DMS79 (cell line): ENCODE data around the gene JAKMIP3.

ENCODE experiments used
- DNase-seq: peaks from one replicate; lab custom pipeline; 2025; lab: John Stamatoyannopoulos, UW

The JAKMIP3 gene

DNA sequence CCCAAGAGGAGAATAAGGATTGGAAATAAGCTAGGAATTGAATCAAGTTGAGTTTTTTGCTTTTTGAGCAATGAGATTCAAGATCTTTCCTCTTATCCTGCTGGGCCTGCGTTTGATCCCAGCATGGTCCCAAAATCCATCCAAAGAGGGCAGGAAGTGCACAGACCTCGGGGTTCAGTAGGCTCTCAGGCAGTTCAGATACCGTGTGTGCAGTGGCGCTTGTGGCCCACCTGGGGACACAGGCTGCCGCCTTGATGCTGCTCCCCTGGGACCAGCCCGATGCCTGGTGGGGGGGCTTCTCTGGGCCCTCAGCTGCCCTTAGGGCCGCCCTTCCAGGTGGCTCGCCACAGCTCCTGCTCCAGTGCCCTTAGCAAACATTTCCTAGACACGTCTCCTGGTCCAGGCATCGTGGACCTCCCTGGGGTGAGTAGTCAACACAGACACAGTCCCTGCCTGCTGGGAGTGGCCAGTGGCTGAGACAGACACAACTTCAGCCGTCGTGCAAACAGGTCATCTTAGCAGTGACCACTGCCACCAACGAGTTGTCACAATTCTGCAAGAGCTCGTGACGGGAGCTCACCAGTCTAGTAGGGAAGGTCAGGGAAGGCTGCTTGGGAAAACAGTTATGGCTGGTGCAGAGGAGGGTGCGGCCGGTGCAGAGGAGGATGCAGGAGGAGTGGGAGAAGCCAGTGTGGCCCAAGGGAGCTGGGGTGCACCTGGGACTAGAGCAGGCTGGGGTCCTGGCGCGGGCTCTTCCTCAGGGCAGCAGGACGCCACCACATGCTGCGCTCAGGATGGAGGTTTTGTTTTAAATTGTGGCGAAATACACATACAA is 21.7 kb upstream of the JAKMIP3 start:
- no peak for DNase-seq

DNA sequence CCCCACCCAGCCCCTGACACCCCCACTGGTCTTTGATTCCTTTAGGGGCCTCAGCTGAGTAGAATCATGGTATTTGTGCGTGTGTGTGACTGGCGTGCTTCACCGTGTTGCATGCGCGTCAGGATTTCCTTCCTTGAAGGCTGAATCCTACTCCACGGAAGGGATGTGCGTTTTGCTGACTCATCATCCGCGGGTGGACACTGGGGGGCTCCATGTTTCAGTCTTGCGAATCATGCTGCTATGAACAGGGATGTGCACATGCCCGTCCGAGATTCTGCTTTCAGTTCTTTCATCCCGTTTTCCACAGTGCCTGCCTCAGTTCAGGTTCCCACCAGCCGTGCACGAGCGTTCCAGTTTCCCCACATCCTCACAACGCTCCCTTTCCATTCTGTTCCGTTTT is 20.9 kb upstream of the JAKMIP3 start:
- no peak for DNase-seq

DNA sequence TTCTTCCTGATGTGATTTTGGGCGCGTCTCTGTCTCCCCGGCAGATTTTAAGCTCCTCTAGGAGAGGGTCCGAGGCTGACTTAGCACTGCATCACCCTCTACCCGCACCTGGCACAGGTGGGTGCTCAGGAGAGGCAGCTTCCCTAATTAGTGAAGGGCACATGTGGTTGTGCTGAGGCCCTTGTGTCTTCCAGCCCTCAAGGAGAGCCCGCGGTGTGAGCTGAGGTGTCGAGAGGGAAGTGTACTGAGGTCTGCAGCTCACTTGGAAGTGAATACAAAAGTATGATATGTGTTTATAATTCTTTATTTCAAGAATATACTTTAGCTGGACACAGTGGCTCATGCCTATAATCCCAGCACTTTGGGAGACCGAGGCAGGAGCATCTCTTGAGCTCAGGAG is 20.4 kb upstream of the JAKMIP3 start:
- DNase-seq = no peak

DNA sequence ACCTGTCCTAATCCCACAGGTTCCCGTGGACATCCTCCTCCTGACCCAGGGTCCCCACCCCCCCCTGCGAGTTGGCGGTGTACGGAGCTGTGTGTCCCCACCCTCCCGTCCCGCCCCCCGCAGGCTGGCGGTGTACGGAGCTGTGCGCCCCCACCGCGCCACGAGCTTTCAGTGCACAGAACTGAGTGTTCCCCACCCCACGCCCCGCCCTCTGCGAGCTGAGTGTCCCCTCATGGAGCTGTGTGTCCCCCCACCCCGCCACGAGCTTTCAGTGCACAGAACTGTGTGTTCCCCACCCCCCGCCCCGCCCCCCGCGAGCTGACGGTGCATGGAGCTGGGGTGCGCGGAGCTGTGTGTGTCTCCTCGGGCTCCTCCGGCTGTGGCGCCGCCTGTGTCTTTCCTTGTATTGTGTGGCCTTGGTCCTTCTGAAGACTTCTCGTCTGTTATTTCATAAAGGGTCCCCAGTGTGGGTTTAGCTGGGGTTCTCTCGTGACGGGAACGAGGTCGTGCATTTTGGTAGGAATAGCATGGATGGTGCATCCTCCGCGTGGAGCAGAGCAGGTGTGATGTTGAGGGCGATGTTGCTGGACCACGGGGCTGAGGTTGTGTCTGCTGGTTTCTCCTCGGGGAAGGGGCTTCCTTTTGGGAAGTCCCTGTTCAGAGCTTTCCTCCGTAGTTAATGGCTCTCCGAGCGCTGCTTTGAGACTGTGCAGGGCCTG is 18.0 kb upstream of the JAKMIP3 start:
- DNase-seq = no peak

DNA sequence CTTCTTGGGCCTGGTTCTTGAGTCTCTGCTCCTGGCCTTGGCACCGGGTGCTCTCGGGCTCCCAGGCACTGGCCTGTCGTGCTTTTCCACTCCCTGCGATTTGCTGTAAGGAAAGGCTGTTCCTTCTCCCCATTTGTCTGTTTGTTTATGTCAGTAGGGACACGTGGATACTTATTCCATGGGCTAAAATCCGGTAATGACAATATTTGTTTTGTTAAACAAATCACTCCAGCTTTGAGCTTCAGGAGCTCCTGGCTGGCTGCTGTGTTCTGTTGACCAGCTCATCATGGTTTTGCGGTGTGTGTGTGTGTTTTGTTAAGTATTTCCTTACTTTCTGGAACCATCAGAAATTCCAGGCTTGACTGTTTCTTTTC is 17.5 kb upstream of the JAKMIP3 start:
- no peak for DNase-seq

DNA sequence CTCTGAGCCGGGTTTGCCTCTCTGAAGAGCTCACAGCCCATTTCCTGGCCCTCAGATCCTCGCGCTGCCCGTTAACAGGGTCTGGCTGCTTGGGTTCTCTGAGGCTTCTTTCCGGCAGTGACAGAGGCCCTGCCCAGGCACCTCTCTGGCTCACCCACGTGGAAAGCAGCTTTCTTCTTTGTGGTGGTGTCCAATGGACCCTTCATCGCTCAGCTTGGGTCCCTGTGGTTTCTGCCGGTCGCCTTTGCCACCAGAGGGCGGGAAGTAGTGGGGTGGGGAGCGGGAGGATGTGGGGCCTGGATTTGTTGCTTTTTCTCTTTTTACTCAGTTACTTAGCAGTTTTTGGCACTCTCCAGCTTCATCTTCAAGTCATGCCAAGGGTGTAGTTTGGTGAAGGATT is 15.6 kb upstream of the JAKMIP3 start:
- no peak for DNase-seq

DNA sequence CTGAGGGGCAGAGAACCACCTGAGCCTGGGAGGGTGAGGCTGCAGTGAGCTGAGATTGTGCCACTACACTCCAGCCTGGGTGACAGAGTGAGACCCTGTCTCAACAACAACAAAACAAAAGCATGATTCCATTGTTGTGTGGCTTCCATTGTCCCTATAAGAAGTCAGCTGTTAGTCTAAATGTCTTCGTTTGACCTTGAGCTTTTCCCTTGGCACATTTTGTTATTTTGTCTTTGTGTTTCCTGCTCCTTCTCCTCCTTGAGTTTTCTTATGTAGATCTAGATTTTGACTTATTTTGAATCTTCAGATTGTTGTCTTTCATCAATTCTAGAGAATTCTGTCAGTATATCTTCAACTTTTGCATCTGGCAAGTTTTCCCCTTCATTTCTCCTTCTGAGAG is 13.6 kb upstream of the JAKMIP3 start:
- no peak for DNase-seq

DNA sequence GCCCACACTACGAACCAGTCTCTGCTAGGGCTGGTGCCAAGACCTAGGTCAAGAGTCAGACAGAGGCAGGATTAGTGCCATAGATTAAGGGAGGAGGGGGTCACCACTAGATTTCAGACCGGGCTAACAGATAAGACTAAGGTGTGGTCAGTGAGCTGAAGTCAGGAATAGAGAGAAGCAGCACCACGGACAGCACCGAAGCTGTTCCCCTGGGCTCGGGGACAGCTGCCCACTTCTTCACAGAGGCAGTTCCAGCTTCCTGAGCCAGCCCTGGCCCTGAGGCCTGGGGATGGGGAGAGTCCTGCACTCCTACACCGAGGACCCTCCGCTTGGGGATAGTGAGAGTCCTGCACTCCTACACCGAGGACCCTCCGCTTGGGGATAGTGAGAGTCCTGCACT is 11.2 kb upstream of the JAKMIP3 start:
- no peak for DNase-seq

DNA sequence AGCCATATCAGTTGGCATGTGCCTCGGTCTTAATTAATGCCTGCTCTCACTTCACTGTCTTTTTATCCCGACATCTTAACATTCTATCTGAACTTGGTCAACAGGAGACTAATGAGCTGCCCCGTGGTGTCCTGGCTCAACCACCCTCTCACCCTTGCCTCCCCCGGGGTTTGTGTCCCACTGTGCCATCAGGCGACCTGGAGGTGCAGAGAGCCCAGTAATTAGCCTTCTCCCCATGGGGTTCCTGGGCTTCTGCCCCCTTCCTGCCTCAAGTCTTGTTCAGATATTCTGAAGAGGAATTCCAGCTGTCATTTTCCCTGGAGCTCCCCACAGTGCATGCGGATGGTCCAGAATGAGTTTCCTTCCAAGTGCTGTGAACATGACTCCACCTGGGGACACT is 10.1 kb upstream of the JAKMIP3 start:
- no peak for DNase-seq

DNA sequence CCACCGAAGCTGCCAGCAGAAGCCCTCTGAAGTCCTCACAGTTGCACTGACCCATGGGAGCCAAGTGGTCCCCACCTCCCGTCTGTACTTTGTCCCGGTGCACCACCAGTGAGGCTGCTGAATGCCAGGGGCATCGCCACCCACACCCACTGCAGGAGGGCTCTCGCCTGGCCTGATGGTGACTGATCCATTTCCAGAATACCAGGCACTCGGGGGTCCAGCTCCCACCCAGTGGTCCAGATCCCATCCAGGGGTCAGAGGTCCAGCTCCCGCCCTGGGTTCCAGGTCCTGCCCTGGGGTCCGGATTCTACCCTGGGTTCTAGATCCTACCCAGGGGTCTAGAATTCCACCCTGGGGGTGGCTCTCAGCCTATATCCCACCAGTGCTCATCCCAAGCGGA is 9.1 kb upstream of the JAKMIP3 start:
- DNase-seq = no peak

DNA sequence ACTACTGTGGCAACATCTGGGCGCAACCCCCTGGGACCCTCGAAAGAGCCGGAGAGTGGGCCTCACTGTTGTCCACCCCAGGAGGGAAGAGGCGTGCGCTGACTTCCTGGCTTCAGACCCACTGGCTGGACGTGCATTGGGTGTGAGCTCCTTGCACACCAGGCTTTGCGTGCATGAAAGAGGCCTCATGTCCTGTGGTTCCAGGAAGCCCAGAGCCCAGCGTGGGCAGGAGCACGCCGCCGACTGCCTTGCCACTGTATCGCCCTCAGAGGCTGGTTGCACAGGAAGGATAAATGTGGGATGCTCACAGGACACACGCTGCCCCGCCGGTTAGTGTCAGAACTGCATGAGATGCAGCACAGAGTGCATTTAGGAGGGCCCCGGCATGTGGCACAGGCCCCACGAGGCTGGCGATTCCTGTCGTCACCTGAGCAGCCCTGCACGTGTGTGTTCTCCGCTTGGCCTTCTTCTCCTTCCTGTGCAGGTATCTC is 8.5 kb upstream of the JAKMIP3 start:
- no peak for DNase-seq

DNA sequence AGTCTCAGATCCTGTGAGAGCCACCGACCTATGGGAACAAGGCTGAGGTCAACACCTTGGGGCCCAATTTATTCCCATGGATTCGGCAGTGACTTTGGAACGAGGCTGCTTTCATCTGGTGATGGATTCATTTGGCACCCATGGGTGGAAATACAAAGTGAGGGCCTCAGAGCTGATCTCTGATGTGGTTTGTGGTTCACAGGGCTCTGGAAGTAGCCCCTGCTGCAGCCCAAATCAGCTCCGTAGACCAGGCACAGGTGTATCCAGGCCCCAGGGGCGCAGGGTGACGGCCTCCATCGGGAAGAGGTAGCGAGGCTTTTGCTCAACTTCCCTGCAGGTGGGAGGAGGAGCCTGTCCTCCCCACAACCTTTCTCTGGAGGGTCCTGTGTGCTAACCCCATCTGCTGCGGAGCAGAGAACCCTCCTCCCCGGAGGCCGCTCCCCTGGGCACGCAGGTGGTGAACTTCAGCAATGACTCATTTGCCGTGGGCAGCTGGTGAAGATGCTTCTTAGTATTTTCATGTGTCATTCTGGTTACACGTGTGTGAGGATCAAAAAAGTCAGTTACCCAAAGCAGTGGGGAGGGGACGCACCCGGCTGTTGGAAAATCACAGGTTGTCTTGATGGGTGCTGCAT is 7.5 kb upstream of the JAKMIP3 start:
- DNase-seq = no peak

DNA sequence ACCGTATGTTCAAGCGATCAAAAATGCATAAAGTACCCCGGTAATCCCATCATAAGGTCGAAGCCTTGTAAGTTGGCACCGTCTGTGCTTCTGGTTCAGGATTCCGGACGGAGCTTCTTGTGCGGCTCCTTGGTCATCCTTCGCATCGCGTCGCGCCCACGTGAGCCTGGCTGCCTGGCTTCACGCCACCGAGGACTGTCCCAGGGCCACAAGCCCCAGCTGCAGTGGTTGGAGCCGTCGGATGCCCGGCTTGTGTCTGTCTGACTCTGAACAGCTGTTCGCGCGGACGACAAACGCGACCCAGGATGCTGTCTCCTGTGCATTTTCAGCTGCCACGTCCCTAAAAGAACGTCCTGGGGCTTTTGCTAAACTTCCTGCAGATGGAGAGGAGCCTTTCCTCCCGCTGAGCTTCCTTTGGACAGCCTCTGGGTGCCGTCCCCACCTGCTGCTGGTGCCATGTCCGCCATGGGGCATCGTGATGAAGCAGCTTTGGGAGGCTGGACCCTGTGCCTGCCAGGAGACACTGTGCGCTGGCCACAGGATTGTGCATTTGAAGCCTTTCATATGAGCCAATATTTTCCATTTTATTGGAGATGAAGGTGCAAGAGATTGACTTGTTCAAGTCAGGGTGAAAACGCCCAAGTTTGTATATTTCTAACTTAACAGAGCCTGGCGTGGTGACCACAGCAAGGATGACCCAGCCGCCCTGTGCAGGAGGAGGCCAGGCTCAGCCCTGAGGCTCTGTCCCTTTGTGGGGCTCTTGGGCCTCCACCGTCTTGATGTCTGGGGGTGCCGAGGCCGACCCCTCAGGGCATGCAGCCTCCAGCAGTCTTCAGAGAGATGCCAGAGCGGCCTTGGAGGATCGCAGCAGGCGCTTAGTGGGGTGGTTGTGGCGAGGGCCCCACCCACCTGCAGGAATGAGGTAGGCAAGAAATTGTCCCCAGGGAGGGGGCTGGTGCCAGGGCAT is 6.7 kb upstream of the JAKMIP3 start:
- DNase-seq = no peak

DNA sequence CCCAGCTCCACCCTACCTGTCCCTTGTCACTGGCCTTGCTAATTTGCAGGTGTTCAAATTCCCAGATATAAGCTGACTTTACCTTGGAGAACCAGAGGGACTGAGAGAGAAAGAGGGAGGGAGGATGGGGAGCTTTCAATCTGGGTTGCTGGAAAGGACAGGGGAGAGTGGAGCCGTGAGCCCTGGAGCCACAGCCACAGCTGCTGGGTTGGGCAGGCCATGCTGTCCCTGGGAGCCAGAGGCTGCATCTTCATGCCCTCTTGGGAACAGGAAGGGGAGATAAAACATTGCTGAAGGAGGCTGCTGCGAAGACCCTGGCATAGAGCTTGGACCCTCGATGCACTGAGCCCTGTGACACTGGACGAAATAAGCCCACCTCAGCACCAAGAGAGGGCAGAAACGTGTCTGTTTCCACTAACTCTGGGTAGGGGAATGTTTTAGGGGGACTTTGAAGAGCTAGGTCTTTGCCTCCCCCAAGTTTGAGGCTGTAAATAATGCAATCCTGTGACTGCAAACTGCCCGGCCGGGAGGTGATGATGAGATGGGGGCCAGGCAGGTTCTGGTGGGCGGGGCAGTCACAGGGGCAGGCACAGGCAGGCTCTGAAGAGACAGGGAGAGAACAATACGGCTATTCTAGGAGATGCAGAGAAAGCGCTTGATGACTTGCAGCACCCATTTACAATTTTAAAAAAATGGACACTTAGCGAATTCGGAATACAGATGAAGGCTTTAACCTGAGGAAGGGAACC is 5.8 kb upstream of the JAKMIP3 start:
- no peak for DNase-seq

DNA sequence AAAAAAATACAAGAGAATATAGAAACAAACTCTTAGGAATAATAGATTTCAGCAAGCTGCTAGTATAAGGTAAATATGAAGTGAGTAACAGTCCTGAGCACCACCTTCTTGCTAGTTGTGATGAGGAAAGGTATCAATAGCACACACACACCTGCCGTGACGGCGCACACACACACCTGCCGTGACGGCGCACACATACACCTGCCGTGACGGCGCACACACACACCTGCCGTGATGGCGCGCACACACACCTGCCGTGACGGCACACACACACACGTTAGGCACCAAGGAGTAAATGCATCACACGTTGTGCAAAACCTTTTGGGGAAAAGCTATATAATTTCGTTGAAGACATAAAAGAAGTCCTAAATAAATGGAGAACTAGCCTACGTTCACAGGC is 4.7 kb upstream of the JAKMIP3 start:
- DNase-seq = no peak

DNA sequence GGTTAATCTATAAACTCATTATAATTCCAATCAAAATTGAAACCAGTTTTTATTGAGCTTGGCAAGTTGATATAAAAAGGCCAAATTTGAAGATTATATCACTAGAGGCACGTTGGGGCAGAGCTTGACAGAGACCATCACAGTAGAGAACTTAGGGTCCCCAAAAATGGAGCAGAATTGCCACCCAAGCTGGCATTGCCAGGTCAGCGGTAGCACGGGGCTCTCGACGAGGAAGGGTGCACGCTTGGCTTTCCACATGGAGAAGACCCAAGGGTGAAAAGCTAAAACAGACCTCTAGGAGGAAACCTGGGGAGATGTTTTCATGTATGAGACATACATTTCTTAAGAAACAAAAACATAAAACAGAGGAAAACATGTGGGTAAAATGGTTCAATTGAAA is 4.3 kb upstream of the JAKMIP3 start:
- DNase-seq = no peak

DNA sequence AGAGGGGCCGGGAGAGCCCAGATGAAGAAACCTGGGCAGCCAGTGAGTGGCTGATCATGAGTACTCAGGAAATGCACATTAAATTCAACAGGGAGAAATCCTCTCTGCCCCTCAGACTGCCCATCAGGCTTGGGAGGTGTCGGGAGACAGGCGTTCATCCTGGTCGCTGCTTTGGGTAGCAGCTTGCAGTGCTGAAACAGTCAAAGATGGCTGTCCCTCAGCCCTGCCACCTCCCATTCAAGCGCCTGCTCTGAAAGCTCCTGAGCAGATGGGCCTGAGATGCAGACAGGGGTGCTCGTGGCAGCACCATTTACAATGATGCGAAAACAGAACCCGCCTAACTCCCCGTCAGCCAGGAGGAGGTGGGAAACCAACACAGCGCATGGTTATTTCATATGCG is 3.6 kb upstream of the JAKMIP3 start:
- no peak for DNase-seq

DNA sequence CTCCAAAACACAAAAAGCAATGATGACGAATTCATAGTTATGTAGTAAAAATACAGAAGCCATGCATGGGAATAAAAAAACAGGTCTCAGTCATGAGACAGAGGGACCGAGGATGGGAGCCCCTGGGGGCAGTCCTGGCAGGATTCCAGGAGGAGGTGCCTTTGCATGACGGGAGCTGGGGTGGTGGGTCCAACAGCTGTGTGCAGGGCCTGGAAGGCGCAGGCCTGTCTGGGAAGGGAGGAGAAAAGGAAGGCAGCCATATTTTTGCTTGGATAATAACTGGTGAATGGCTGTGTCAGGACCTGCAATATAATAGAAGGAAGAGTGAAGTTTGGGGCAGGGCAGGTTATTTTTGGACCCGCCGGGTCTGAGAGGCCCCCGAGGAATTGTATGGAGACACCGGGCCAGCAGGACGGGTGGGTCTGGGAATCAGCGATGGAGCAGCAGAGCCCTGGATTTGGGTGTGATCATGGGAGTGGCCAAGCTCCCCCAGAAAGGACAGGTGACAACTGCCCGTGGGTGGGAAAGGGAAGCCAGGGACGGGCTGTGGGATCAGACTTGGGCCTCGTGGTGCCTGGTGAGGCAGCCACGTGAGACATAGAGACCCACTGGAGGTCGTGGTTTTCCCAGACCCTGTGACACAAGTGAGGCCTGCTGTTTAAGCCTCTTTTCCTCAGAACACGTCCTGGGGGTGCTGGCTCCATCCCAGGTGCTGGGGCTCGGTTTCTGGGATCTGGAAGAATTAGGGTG is 2.9 kb upstream of the JAKMIP3 start:
- no peak for DNase-seq

DNA sequence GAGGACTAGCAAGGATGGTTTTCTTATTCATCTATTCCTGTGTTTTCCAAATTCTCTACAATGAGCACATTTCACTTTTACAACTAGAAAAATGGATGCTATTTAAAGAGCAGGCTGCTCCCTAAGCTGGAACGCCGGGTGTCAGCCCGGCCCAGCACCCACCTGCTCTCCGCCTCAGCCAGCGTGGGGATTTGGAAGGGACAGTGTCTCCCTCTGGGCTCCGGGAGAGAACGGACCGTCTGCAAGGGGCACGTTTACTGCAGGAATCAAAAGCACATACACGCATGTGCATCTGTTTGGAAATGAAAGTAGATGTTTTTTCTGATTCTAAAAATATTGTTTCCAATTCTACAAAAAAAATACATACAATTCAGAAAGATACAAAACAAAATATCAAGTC is 2.3 kb upstream of the JAKMIP3 start:
- no peak for DNase-seq

DNA sequence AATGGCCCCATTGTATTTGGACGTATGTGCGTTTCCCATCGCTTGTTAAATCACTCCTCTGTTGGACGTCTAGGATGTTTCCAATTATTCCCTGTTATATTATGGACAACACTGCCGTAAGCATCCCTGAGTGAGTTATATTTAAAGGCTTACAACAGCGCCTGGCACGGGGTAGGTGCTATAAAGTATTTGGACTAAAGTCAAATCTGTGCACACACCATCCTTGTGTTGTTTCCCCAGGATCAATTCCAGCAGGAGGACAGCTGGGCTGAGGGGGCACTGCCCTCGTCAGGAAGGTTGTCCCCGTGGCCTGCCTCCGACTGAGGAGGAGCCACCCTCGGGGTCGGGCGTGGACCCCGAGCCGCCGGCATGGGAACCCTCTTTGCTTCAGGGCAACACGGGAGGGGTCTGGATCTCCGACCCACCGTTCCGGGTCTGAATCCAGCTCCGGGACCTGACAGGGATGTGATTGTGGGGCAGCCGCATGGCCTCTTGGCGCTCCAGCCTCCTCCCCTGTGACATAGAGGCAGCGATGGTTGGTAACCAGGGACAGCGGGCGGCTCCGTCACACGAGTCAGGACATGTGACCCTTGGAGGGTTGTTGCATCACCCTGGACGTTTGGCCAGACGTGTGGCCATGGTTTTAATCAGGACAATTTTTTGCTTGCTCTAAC is 1.5 kb upstream of the JAKMIP3 start:
- DNase-seq = no peak
